Aorta (tissue), 5 donors: ENCODE measurements around the gene DMP1. TPM values are rescaled to one million over a fixed set of nuclear protein-coding genes. Genes with fewer than 3 reads are reported as not detected.

Experiments
- ATAC-seq: fragments of 200-7000 bp; cut with Tn5 transposase; one replicate; pipeline ENCODE4 v1.9.1; 2022; ENCODE audit warnings: moderate library complexity; ENCODE audit not compliant: low FRiP score
- DNase-seq, 2 donors: peaks; one replicate each; pipeline ENCODE4 v3.0.0-alpha.2; 2020
- H3K27ac ChIP-seq, 2 donors: one replicate each; pipeline ENCODE4 v1.5.1; 2013; ENCODE audit warnings: low read length in 2 of 2, mild to moderate bottlenecking in 2 of 2, moderate library complexity in 2 of 2, control low read depth in 1 of 2, inconsistent platforms in 1 of 2, low read depth in 1 of 2
- H3K27me3 ChIP-seq, 2 donors: one replicate each; pipeline ENCODE4 v1.6.1; 2013; ENCODE audit warnings: control low read depth in 1 of 2, low read length in 1 of 2, mild to moderate bottlenecking in 1 of 2, moderate library complexity in 1 of 2; ENCODE audit not compliant: insufficient read depth in 2 of 2, control insufficient read depth in 1 of 2
- H3K36me3 ChIP-seq, 2 donors: one replicate each; pipeline ENCODE4 v1.6.1; 2013; ENCODE audit warnings: control low read depth in 1 of 2, low read length in 1 of 2, mild to moderate bottlenecking in 1 of 2; ENCODE audit not compliant: insufficient read depth in 2 of 2, control insufficient read depth in 1 of 2
- H3K4me1 ChIP-seq, 2 donors: one replicate each; pipeline ENCODE4 v1.6.1; 2013; ENCODE audit warnings: low read length in 2 of 2, control low read depth in 1 of 2, mild to moderate bottlenecking in 1 of 2, moderate library complexity in 1 of 2; ENCODE audit not compliant: insufficient read depth in 2 of 2, control insufficient read depth in 1 of 2
- H3K4me3 ChIP-seq, 2 donors: one replicate each; pipeline ENCODE4 v1.5.1; 2013; ENCODE audit warnings: low read length in 2 of 2, control low read depth in 1 of 2, mild to moderate bottlenecking in 1 of 2
- H3K9me3 ChIP-seq: one replicate; pipeline ENCODE4 v1.6.1; 2013; ENCODE audit warnings: mild to moderate bottlenecking, low read length; ENCODE audit not compliant: control insufficient read depth
- WGBS, 2 donors: extraction: QIAGEN DNeasy Blood & Tissue Kit; methylation state at CpG; one replicate each; pipeline ENCODE4 v1.1.7; 2013; 5-methylcytosine and 5-hydroxymethylcytosine counted together
- intact Hi-C, 2 donors: fragments of 100-400 bp; cut with DNase I; formaldehyde crosslinking; loops; one replicate each; pipeline versions ENCODE4 v1.14.2 to v1.15.0; 2022
- polyA plus RNA-seq, 2 donors: library from polyadenylated mRNA; stranded (reverse); fragments of 200-250 nt; gene quantifications; one replicate each; pipeline ENCODE4 v1.2.3, GENCODE V29; 2013
- total RNA-seq, 2 donors: library from RNA; stranded (reverse); fragmentation: NEBNext Ultra II Directional; extraction: Animal tissue kit (Norgen Biotek cat#: 25700); gene quantifications; one replicate each; pipeline ENCODE4 v1.2.1, GENCODE V29; 2021
- donor health status: healthy with polysubstance abuse.
- donor health status: Bipolar disorder and iron deficiency.
- donor health status: DM: no; HTN: no; CAD: no.
- donor health status: DM: no; HTN: no; CAD: no.
- donor health status: DM: yes; HTN: yes; CAD: no.

The DMP1 gene
- total and polyA plus RNA-seq, 4 donors, result 0.16 TPM; not detected in 3

DNA sequence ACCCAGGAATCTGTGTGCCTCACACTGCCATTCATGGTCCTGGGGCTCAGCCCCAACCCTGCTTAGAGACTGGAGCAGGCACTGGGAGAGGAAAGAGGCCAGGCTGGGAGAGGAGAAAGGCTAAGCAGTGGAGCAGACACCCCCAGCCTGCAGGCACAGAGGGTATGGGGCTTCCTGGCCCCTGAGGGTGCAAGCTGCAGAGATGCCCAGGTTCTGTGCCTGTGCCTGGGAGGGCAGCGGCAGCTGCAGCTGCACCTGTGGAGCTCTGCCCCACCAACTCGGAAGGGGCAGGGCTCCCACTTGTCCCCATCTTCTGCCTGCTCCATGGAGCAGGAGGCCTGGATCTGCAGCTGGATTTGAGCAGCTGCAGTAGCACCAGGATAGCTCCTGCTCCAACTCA lies 47.9 kb downstream of the DMP1 start:
- ATAC-seq (no peak), DNase-seq (no peak)
- Histone ChIP-seq H3K4me1 (no peaks in the 10 kb centered on the region), H3K27me3 (no peaks in the 10 kb centered on the region), H3K9me3 (no peaks in the 10 kb centered on the region), H3K36me3 (no peaks in the 10 kb centered on the region), H3K27ac (no peak overlapping the region), H3K4me3 (no peak overlapping the region)
- intact Hi-C loops, result no loop called here
- 83 to 85% methylated on average over 2 of the region's 2 CpGs for WGBS, 2 donors

DNA sequence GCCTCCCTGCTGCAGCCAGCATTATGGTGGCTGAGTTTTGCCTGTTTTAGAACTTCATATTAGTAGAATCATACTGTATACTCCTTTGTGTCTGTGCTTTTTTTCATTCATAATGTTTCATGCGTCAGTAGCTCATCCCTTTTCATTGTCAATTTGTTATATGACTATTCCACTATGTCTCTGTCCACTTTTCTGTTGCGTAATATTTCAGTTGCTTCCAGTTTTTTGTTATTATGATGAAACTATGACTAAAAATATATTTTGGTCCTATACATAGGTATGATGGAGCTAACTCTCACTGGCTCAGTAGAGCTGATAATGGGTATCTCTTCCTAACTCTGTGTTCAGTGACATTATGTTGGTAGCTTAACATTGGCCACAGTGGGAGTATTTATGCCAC lies 48.3 kb downstream of the DMP1 start:
- Histone ChIP-seq H3K4me3 (no peak overlapping the region), H3K9me3 (no peaks in the 10 kb centered on the region), H3K27ac (no peak overlapping the region), H3K36me3 (no peaks in the 10 kb centered on the region), H3K27me3 (no peaks in the 10 kb centered on the region), H3K4me1 (no peaks in the 10 kb centered on the region)
- no peak for ATAC-seq
- 91 to 94% methylated on average over 2 of the region's 2 CpGs for WGBS, 2 donors
- DNase-seq, result no peak
- intact Hi-C loops, result no loop called here

DNA sequence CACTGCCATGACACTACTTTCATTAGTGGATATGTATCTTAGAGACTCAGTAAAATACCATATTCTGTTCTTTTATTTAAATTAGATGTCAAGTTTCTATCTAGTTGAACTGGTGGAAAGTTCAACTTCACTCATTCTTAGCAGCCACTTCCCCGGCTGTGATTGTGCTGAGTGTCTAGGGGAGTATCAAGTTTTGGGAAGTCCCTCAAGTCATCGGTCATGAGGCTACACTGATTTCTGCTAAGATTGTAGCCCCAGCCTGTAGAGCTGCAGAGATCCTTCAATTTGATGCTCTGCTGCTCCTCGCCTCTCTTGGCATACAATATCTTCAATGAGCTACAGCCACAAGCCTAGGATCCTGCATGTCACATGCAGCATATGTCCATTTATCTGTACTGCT lies 53.9 kb downstream of the DMP1 start:
- peaks cover 1% of the 10 kb centered on the region for H3K9me3 ChIP-seq
- 93 to 99% methylated on average over 3 of the region's 3 CpGs for WGBS, 2 donors
- no peak overlapping the region for H3K4me3 ChIP-seq
- no peaks in the 10 kb centered on the region for H3K36me3 ChIP-seq
- no peaks in the 10 kb centered on the region for H3K27me3 ChIP-seq
- no peak overlapping the region for H3K27ac ChIP-seq
- no peak for DNase-seq
- H3K4me1 ChIP-seq, result no peaks in the 10 kb centered on the region
- intact Hi-C loops, result no loop called here
- ATAC-seq, result no peak

DNA sequence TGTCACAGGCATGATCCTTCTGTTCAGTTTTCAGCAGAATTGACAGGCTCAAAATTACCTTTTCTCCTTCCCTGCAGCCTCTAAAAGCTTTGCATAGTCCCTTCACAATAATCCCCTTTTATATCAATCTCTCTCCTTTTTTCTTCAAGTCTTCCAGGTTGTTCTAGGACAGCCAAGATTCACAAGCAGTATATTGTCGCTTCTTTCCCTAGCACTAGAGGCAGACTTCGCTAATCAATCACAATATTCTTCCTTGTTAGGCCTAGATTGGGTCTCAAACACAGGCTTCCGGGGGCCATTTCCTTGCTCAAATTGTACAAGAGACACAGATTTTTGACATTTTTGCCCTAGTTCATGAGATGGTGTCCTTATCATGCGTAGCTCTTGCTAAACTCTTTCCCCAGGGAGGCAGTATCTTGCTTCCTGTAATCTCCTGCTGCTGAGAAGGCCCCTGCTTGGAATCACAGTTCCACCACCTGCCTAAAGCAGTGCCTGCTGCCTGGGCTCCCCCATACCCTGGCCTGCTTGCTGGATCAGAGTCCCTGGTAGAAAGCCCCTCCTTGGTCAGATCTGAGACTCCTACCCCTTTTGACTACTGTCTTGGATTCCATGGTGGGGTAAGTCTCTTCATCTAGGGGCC lies 57.3 kb downstream of the DMP1 start:
- intact Hi-C loops, result no loop called here
- Histone ChIP-seq H3K9me3 (peaks cover 1% of the 10 kb centered on the region), H3K27ac (no peak overlapping the region), H3K4me3 (no peak overlapping the region), H3K36me3 (no peaks in the 10 kb centered on the region), H3K4me1 (no peaks in the 10 kb centered on the region), H3K27me3 (no peaks in the 10 kb centered on the region)
- no peak for ATAC-seq
- 67 to 71% methylated on average over 4 of the region's 4 CpGs for WGBS, 2 donors
- no peak for DNase-seq

Other genes starting within 250 kb of the DMP1 start
- 10 to 100 TPM; 22.2 to 29.1 TPM for gene NUDT9, start 227.7 kb upstream of the DMP1 start, total RNA-seq
- gene NUDT9, start 227.7 kb upstream of the DMP1 start, polyA plus RNA-seq, result 10 to 100 TPM; 38.7 to 39.0 TPM
- 1,000 to 10,000 TPM; 1,343 to 1,668 TPM for gene SPARCL1, start 120.9 kb upstream of the DMP1 start, total RNA-seq
- gene SPARCL1, start 120.9 kb upstream of the DMP1 start, polyA plus RNA-seq, result 1,000 to 10,000 TPM; 1,112 to 1,276 TPM
- gene DSPP, start 41.8 kb upstream of the DMP1 start, total RNA-seq, result not detected
- under 1 TPM in 1 of 2 donors, not detected in 1; 0.13 TPM for gene DSPP, start 41.8 kb upstream of the DMP1 start, polyA plus RNA-seq
- 1 to 10 TPM in 1 of 2 donors, not detected in 1; 2.6 TPM for gene IBSP, start 149.3 kb downstream of the DMP1 start, total RNA-seq
- gene IBSP, start 149.3 kb downstream of the DMP1 start, polyA plus RNA-seq, result not detected
- gene MEPE, start 182.7 kb downstream of the DMP1 start, total RNA-seq, result not detected
- gene MEPE, start 182.7 kb downstream of the DMP1 start, polyA plus RNA-seq, result not detected